CD4-positive, alpha-beta T cell treated with Interleukin-17A for 4 hours (primary cell): ENCODE data around the gene ST6GALNAC4.

Source experiments
- DNase-seq: peaks from one replicate; pipeline ENCODE4 v3.0.0-alpha.2; 2020; ENCODE audit warnings: mixed read lengths

The ST6GALNAC4 gene

DNA sequence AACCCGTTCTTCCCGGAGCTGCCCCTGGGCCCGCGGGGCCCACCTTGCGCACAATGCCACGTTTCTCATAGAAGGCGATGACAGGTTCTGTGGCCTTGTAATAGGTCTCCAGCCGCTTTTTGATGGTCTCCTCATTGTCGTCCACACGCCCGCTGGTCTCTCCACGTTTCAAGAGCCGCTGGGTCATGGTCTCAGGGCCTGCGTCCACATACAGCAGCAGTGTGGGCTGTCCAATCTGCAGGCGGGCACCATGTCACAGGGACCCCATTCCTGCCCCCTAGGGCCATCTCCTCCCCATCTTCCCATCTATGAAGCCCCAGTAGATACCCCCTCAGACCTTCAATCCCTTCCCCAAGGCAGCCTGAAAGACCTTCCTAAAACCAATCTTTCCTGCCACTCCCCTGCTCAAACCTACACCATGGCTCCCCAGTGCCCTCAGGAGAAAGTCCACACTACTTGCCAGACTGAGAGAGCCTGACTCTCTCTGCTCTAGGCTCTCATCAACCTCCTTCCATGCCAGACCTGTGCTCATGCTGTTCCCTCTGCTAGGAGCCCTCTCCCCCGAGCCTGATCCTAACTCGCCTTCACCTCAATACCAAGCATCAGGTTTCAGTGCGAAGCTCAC lies 48.5 kb downstream of the ST6GALNAC4 start:
- DNase-seq, result no peak

DNA sequence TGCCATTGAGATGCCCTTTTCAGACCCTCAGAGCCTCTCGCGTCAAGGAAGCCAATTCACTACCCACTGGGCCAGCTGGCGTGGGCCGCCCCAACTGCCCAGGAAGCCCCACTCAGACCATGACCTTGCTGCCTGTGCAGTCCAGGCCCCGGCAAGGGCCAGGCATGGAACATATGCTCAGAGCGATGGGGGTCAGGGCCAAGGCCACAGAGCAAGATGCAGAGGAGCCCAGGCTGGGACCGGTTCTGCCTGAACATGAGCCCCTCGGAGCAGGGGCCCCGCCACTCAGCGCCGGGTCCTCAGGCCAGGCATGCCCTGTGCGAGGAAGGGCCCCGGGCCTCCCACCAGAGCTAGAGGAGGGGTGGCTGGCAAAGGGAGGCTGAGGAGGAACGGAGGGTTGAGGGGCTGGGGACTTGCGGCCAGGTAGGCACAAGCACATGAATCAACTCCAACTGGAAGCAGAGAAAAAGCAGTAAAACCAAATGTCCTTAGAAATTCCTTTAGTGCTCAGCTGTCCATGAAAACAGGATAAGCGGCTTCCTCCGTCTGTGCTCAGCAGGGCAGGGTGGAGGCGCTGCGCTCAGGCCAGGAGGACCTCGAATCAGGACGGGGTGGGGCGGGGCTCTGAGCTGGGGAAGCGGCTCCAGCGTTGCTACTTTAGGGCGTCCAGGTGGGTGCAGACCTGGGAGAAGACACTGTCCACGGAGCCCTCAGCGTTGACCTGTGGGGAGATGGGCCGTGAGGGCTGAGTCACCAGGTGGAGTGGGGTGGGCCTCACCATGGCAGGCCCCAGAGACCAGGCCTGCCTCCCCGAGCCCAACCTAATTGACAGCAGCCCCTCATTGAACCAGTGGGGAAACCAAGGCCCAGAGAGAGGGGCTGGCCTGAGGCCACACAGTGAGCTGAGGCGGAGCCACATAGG lies 49.2 kb downstream of the ST6GALNAC4 start:
- no peak for DNase-seq

DNA sequence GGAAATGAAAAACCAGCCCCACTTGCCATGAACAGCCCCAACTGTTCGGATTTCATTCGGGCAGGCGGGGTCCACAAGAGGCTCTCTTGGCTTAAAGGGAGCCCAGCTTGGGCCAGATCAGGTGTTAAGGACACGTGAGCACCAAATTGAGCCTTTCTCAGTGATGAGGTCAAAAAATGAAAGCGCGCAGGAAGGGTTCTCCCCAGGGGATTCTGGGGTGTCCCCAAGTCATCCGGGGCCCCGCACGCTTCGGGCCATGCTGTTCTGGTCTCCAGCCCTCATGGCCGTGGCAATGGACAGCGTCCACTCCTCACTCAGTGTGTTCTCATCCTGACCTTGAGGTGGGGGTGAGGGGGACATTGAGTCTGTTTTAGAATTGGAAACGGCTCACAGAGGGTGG lies 50.3 kb downstream of the ST6GALNAC4 start:
- no peak for DNase-seq

- DNase-seq, result peak; percentile 48
Measured at GRCh38 chr9:127865645-127866464, 51.0 kb downstream of the ST6GALNAC4 start.

- DNase-seq, result no peak
Measured at GRCh38 chr9:127863191-127863621, 53.6 kb downstream of the ST6GALNAC4 start.

DNA sequence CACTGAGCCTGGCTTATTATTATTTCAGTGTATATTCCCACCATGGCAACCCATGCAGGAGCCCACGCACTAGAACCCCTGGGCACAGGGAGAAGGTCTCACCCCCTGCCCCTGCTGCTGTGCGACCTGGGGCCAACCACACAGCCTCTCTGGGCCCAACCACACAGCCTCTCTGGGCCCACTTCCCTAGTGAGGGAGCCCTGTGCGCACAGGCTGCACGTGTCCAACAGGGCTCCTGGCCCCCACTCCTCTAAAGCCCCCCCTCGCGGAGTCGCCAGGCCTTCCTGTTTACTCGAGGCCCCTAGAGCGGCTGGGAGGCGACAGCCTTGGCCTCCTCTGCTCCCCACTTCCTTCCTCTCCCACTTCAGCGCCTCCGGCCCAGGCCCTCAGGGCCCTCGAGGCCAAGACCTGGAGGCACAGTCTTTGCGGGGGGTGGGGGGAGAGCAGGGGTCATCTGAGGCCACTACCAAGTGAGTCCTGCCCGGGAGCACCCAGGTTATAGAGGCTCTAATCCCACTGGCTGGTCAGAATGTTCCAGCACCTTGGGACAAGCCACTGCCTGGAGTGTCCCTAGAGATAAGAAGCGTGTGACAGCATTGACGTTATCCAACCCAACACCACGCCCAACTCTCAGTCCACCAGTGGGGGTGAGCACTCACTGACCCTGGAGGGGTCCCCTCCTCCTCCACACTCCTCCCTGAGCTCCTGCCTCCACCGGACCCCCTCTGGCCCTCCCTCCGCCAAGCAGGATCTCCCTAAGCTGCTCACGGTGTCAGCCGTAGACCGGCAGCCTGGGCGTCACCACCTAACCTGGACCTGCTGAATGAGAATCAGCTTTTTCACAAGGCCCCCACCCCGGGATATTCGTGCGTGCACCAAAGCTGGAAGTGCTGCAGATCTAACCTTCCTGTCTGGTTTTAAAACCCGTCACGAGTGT lies 54.5 kb downstream of the ST6GALNAC4 start:
- DNase-seq, result peak; percentile 69

DNA sequence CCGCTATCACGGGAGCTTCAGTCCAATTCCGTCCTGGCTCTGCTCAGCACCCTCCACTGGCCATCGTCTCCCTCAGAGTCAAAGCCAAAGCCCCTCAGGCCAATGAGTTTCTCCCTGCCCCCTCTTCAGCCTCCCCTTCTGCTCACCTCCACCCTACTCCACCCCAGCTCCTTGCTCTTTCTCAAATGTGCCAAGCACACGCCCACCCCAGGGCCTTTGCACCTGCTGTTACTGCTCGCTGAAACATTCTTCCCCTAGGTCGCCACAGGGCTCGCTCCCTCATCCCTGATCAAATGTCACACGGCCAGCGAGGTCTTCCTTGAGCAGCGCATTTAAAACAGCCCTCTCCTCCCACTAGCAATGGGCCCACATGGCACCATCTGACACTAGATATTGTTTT lies 56.1 kb downstream of the ST6GALNAC4 start:
- DNase-seq, result no peak

DNA sequence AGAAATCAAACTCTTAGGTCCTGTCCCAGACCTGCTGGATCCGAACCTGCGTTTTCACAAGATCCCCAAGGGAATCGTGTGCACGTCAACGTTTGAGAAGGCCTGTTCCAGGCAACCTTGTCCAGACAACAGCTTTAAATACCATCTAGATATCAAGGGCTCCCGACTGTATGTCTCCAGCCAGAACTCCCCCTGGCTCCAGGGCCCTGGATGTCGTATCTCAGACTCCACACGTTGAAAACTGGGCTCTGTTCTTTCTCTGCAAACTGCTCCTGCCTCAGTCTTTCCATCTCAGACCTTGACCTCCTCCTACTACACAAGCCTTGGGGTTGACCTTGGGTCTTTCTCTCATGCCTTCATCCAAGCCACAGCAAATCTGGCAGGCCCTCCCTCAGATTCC lies 56.6 kb downstream of the ST6GALNAC4 start:
- no peak for DNase-seq

- no peak for DNase-seq
Measured at GRCh38 chr9:127858041-127858512, 58.8 kb downstream of the ST6GALNAC4 start.
